Measurements from ENCODE around the gene KRT80.

The KRT80 gene

DNA sequence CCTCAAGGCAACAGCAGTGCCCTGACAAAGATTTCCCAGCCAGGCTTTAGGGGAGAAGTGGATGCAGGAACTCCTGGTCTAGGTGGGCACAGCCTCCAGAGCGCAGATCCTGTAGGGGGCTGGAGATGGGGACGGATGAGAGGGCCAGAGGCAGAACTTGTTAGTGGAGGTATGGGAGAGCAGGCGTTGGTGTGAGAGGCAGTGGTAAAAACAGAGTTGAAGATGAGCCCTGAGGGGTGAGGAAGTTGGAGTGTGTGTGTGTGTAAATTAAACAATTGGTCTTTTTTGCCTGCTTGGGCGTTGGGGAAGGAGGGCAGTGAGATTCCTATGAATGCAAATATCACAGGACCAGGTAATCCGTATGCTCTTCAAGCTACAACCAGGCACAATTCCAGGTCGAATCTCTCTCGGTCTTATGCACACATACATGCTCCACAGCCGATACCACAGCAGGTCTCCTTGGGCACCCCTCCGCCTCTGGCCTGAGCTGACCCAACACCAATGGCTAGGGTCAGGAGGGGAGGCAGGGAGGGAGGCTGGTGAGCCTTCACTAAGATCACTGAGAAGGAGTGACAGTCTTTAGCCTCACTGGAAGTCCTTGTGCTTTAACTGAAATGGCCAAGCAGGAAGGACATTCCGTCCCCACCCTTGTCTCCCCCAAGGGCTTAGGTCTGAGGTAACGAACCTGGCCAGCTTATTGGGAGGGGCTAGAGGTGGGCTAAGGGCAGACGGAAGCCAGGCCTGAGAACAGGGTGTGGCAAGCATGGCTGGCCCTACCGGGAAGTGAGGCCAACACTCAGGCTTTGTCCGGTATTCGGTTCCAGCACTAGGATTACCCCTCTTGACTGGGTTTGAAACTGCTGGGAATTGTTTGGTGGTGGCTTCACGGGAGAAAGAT, 39.7 kb upstream of the KRT80 start:
- peaks cover 14% of the 10 kb centered on the region for H3K27me3 ChIP-seq (ENCODE audit: insufficient read depth, poor library complexity, severe bottlenecking)
- no peak overlapping the region for H3K27ac ChIP-seq (replicated peaks)
- TF ChIP-seq POLR2AphosphoS5 (IDR thresholded peaks at IDR 0.05; ENCODE audit: low read depth) = no peak
- TF ChIP-seq REST (IDR thresholded peaks at IDR 0.05; ENCODE audit: insufficient replicate concordance, low read depth) = no peak
- no peak for TF ChIP-seq SPI1 (IDR thresholded peaks at IDR 0.05; ENCODE audit: borderline replicate concordance, low read depth)
- TF ChIP-seq CTCF (IDR thresholded peaks at IDR 0.05; ENCODE audit: insufficient read depth, low read length) = no peak
- no peak for TF ChIP-seq GABPA (IDR thresholded peaks at IDR 0.05; ENCODE audit: low read depth)
- H3K4me3 ChIP-seq (replicated peaks; ENCODE audit: insufficient read depth, low read length) = no peak overlapping the region
- DNase-seq (ENCODE audit: low read depth in 1 of 2, low spot score in 1 of 2) = no peak

DNA sequence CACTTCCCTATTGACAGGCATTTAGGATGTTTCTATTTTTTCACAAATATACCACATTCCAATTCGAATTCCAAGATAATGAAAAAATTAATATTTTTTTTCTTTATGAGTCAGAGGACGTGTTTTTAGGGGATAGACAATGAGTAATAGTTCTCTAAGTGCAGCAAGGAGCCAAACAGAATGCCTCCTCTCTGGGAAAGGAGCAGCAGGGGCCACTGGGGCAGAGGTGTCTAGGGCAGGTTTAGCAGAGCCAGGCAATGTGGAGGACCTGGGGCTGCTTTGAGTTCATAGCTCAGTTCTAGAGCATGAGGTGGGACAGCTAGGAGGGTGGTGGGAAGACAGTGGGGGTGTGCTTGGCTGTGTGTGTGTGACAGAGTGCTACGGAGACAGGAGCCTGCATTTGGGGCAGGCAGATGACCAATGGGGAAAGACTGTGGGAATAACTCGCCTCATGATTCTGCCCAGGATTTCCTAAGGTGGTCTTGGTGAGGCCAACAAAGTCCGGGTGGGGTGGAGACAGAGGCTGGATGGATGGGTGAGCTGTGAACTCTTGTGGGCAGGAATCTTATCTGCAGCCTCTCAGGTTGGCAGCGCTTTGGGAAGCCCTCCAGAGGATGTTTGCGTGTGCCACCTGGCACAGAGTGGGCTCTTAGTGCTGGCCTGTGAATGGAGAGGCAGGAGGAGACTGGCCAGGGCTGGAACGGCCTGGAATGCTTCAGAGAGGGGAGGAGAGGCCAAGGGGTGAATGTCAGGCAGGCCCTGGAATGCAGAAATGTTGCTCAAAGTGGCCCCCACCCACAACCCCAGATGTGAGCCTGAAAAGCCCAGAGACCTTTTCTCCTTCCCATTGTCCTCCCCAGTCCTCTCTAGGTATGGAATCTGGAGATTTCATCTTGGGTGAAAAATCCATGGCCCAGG, 38.8 kb upstream of the KRT80 start:
- TF ChIP-seq GABPA (IDR thresholded peaks at IDR 0.05; ENCODE audit: low read depth) (no peak), POLR2AphosphoS5 (IDR thresholded peaks at IDR 0.05; ENCODE audit: low read depth) (no peak), CTCF (IDR thresholded peaks at IDR 0.05; ENCODE audit: insufficient read depth, low read length) (no peak), REST (IDR thresholded peaks at IDR 0.05; ENCODE audit: insufficient replicate concordance, low read depth) (no peak), SPI1 (IDR thresholded peaks at IDR 0.05; ENCODE audit: borderline replicate concordance, low read depth) (no peak)
- H3K27ac ChIP-seq (replicated peaks) = no peak overlapping the region
- DNase-seq (ENCODE audit: low read depth in 1 of 2, low spot score in 1 of 2) = no peak
- H3K4me3 ChIP-seq (replicated peaks; ENCODE audit: insufficient read depth, low read length) = no peak overlapping the region
- peaks cover 14% of the 10 kb centered on the region for H3K27me3 ChIP-seq (ENCODE audit: insufficient read depth, poor library complexity, severe bottlenecking)

DNA sequence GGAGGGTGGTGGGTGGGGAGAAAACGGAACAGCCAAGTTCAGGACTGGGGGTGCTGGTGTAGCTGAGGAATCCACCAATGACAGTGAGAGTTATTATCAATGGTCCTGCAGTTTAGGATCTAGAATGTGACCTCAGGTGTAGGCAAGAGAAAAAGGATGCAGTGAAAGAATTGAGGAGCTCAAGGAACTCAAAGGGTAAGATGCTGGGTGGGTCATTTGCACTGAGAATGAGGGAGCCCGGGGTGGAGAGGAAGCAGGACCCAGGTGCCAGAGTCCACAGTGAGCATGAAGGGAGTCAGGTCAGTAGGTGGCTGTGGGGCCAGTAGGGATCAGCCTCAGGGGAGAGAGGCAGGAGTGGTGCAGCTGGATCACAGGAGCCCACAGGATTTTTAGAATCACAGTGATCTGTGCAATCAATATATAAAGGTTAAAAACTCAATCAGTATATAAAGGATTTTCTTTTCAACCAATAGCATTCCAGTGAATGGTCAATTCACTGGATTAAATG, 38.1 kb upstream of the KRT80 start:
- Histone ChIP-seq H3K27me3 (ENCODE audit: insufficient read depth, poor library complexity, severe bottlenecking) (peaks cover 14% of the 10 kb centered on the region), H3K4me3 (replicated peaks; ENCODE audit: insufficient read depth, low read length) (no peak overlapping the region), H3K27ac (replicated peaks) (no peak overlapping the region)
- DNase-seq (ENCODE audit: low read depth in 1 of 2, low spot score in 1 of 2) = no peak
- TF ChIP-seq POLR2AphosphoS5 (IDR thresholded peaks at IDR 0.05; ENCODE audit: low read depth) (no peak), SPI1 (IDR thresholded peaks at IDR 0.05; ENCODE audit: borderline replicate concordance, low read depth) (no peak), CTCF (IDR thresholded peaks at IDR 0.05; ENCODE audit: insufficient read depth, low read length) (no peak), GABPA (IDR thresholded peaks at IDR 0.05; ENCODE audit: low read depth) (no peak)

Data from HL-60 (cell line).